Raji (cell line): ENCODE results near the gene DUS2.

ENCODE experiments used
- POLR2A ChIP-seq: IDR thresholded peaks from 2 replicates; pipeline ENCODE4 v1.6.1; 2011; ENCODE audit warnings: low read depth, low read length, control low read depth; ENCODE audit not compliant: insufficient read depth

The DUS2 gene

GRCh38 chr16:68117884-68118283 lies 94.8 kb downstream of the DUS2 start:
- no peak for TF ChIP-seq POLR2A

GRCh38 chr16:68126395-68126794 lies 103.3 kb downstream of the DUS2 start:
- TF ChIP-seq POLR2A: no peak

- no peak for TF ChIP-seq POLR2A
These were observed 105.7 kb downstream of the DUS2 start for GRCh38 chr16:68128577-68129305.
